ENCODE results near the gene TK2. TPM values are rescaled to one million over a fixed set of nuclear protein-coding genes. Genes with fewer than 3 reads are reported as not detected.
"Not testable (repeated sequence)": the region's sequence is repeated elsewhere in the genome, so short reads cannot be mapped to it uniquely, and the experiment has no call there.

Gene TK2
- polyA plus RNA-seq, 3 donors, result 29.8 to 38.9 (median 32.4) TPM

GRCh38 chr16:66516509-66516807, 33.5 kb downstream of the TK2 start:
- TF ChIP-seq CTCF (IDR thresholded peaks at IDR 0.05), result no peak
- Mint-ChIP-seq H3K9me3 (no peaks in the 10 kb centered on the region), H3K36me3 (peaks cover 51 to 81% of the 10 kb centered on the region in 2 donors), H3K4me3 (peak overlapping the region; percentile 75 to 85), H3K4me1 (peaks cover 92% of the 10 kb centered on the region), H3K27me3 (ENCODE audit: low read depth in 3 of 3) (peaks cover 0 to 2% (median 0%) of the 10 kb centered on the region in 3 donors), H3K27ac (peak overlapping the region; percentile 99 to 100 (median 100))
- H4K20me1 ChIP-seq (ENCODE audit: insufficient read depth, low read length), result no peaks in the 10 kb centered on the region
- peak overlapping the region; percentile 53 for H3K4me2 ChIP-seq (replicated peaks; ENCODE audit: extremely low read depth, low read length, poor library complexity, severe bottlenecking)
- WGBS (ENCODE audit: insufficient coverage), result 5% methylated on average over 8 of the region's 8 CpGs
- no peaks in the 10 kb centered on the region for H3K27me3 ChIP-seq (ENCODE audit: control insufficient read depth in 2 of 2, insufficient read depth in 2 of 2, low read length in 2 of 2)
- peak overlapping the region in 1 of 3 experiments; percentile 37 for H3K4me3 ChIP-seq (replicated peaks in 1 of 3; ENCODE audit: low read depth in 2 of 3, low read length in 3 of 3)
- peak overlapping the region; percentile 59 for H3K9ac ChIP-seq (ENCODE audit: insufficient read depth, low read length, poor library complexity, severe bottlenecking)
- DNase-seq, result no peak
- H3K79me2 ChIP-seq (ENCODE audit: insufficient read depth, low read length), result peaks cover 32% of the 10 kb centered on the region
- no peak overlapping the region for H2AFZ ChIP-seq (ENCODE audit: insufficient read depth, low read depth, low read length, poor library complexity, severe bottlenecking)
- peak overlapping the region; percentile 92 to 99 for H3K27ac ChIP-seq (ENCODE audit: low read depth in 1 of 2, low read length in 2 of 2)
- peaks cover 88 to 90% of the 10 kb centered on the region in 2 donors for H3K4me1 ChIP-seq (ENCODE audit: control insufficient read depth in 1 of 2, insufficient read depth in 2 of 2, low read length in 2 of 2)
- intact Hi-C loops (cut with micrococcal nuclease), result loop anchor here (2.0 to 10.0 kb wide), 4 partner anchors 34 to 312 kb away; partner anchors contain the start of genes CKLF (in 2 of the 2) and TK2 (in 1 of the 2)
- no peaks in the 10 kb centered on the region for H3K9me3 ChIP-seq (replicated peaks in 1 of 2; ENCODE audit: control insufficient read depth in 1 of 2, insufficient read depth in 1 of 2, low read length in 2 of 2)
- peaks cover 6 to 18% of the 10 kb centered on the region in 2 donors for H3K36me3 ChIP-seq (replicated peaks in 1 of 2; ENCODE audit: control insufficient read depth in 1 of 2, insufficient read depth in 2 of 2, low read length in 2 of 2)

- Histone ChIP-seq H3K27me3 (ENCODE audit: control insufficient read depth in 2 of 2, insufficient read depth in 2 of 2, low read length in 2 of 2) (no peaks in the 10 kb centered on the region), H3K4me1 (ENCODE audit: control insufficient read depth in 1 of 2, insufficient read depth in 2 of 2, low read length in 2 of 2) (peaks cover 85 to 89% of the 10 kb centered on the region in 2 donors), H3K4me3 (replicated peaks in 1 of 3; ENCODE audit: low read depth in 2 of 3, low read length in 3 of 3) (peak overlapping the region in 1 of 3 experiments; percentile 37), H3K9ac (ENCODE audit: insufficient read depth, low read length, poor library complexity, severe bottlenecking) (peak overlapping the region; percentile 59), H3K27ac (ENCODE audit: low read depth in 1 of 2, low read length in 2 of 2) (peak overlapping the region; percentile 92 to 99), H3K79me2 (ENCODE audit: insufficient read depth, low read length) (peaks cover 27% of the 10 kb centered on the region), H2AFZ (ENCODE audit: insufficient read depth, low read depth, low read length, poor library complexity, severe bottlenecking) (no peak overlapping the region), H3K9me3 (replicated peaks in 1 of 2; ENCODE audit: control insufficient read depth in 1 of 2, insufficient read depth in 1 of 2, low read length in 2 of 2) (no peaks in the 10 kb centered on the region), H3K36me3 (replicated peaks in 1 of 2; ENCODE audit: control insufficient read depth in 1 of 2, insufficient read depth in 2 of 2, low read length in 2 of 2) (peaks cover 12 to 24% of the 10 kb centered on the region in 2 donors), H3K4me2 (replicated peaks; ENCODE audit: extremely low read depth, low read length, poor library complexity, severe bottlenecking) (peak overlapping the region; percentile 53), H4K20me1 (ENCODE audit: insufficient read depth, low read length) (no peaks in the 10 kb centered on the region)
- intact Hi-C loops (cut with micrococcal nuclease), result loop anchor here (2.0 to 10.0 kb wide), 5 partner anchors 34 to 311 kb away; partner anchors contain the start of genes CKLF (in 2 of the 2) and TK2 (in 1 of the 2)
- Mint-ChIP-seq H3K36me3 (peaks cover 55 to 85% of the 10 kb centered on the region in 2 donors), H3K9me3 (no peaks in the 10 kb centered on the region), H3K4me3 (peak overlapping the region; percentile 75 to 85), H3K27ac (peak overlapping the region; percentile 99 to 100 (median 100)), H3K4me1 (peaks cover 88% of the 10 kb centered on the region), H3K27me3 (ENCODE audit: low read depth in 3 of 3) (peaks cover 0 to 2% (median 0%) of the 10 kb centered on the region in 3 donors)
- peak; percentile 61 to 86 (median 62) for DNase-seq
- TF ChIP-seq CTCF (IDR thresholded peaks at IDR 0.05), result peak; percentile 61
- WGBS (ENCODE audit: insufficient coverage), result 50% methylated on average over 11 of the region's 12 CpGs
Observed at GRCh38 chr16:66515596-66516508, 34.1 kb downstream of the TK2 start.

GRCh38 chr16:66514980-66515595, 34.8 kb downstream of the TK2 start:
- Histone ChIP-seq H3K4me2 (replicated peaks; ENCODE audit: extremely low read depth, low read length, poor library complexity, severe bottlenecking) (peak overlapping the region; percentile 53), H3K9ac (ENCODE audit: insufficient read depth, low read length, poor library complexity, severe bottlenecking) (peak overlapping the region; percentile 24), H3K79me2 (ENCODE audit: insufficient read depth, low read length) (peaks cover 27% of the 10 kb centered on the region), H3K27ac (ENCODE audit: low read depth in 1 of 2, low read length in 2 of 2) (peak overlapping the region; percentile 92 to 99), H3K4me1 (ENCODE audit: control insufficient read depth in 1 of 2, insufficient read depth in 2 of 2, low read length in 2 of 2) (peaks cover 77 to 81% of the 10 kb centered on the region in 2 donors), H3K4me3 (replicated peaks in 1 of 3; ENCODE audit: low read depth in 2 of 3, low read length in 3 of 3) (peak overlapping the region in 1 of 3 experiments; percentile 37), H3K36me3 (replicated peaks in 1 of 2; ENCODE audit: control insufficient read depth in 1 of 2, insufficient read depth in 2 of 2, low read length in 2 of 2) (peaks cover 20 to 32% of the 10 kb centered on the region in 2 donors)
- Mint-ChIP-seq H3K27ac (peak overlapping the region; percentile 99 to 100 (median 100)), H3K36me3 (peaks cover 60 to 90% of the 10 kb centered on the region in 2 donors), H3K4me1 (peaks cover 84% of the 10 kb centered on the region)
- not testable (repeated sequence) for H3K27me3 Mint-ChIP-seq (ENCODE audit: low read depth in 3 of 3); H3K4me3 Mint-ChIP-seq; H3K9me3 Mint-ChIP-seq; H3K9me3 ChIP-seq (replicated peaks in 1 of 2; ENCODE audit: control insufficient read depth in 1 of 2, insufficient read depth in 1 of 2, low read length in 2 of 2); H3K27me3 ChIP-seq (ENCODE audit: control insufficient read depth in 2 of 2, insufficient read depth in 2 of 2, low read length in 2 of 2); H4K20me1 ChIP-seq (ENCODE audit: insufficient read depth, low read length); H2AFZ ChIP-seq (ENCODE audit: insufficient read depth, low read depth, low read length, poor library complexity, severe bottlenecking)
- peak in 1 of 3 donors; percentile 5 for DNase-seq
- intact Hi-C loops (cut with micrococcal nuclease), result loop anchor here (2.0 to 10.0 kb wide), 4 partner anchors 33 to 310 kb away; partner anchors contain the start of genes CKLF (in 1 of the 2) and TK2 (in 1 of the 2)
- 96% methylated on average over 7 of the region's 10 CpGs for WGBS (ENCODE audit: insufficient coverage)

Data from CD14-positive monocyte (primary cell).